ENCODE measurements around the gene PRUNE2.
"Not testable (repeated sequence)": the region's sequence is repeated elsewhere in the genome, so short reads cannot be mapped to it uniquely, and the experiment has no call there.

PRUNE2 gene

DNA sequence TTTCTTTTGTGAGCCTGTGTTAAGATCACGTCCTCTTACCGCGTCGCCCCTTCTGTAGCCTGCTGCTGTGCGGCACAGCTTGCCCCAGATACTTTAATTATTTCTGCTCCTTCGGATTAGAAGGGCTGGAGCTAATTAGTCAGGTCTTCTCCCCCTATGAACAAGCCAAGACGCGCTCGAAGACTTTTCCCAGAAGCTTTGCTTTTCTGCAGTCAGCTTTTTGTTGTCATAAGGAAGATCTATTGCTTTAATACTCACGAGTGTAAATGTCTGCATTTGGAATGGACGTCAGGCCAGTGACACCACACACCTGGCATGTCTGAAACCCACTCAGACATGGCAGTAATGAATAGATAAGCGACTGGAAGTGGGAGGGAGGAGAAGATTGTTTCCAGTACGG, 37.0 kb downstream of the PRUNE2 start:
- no peak for DNase-seq (ENCODE audit: low read depth)

DNA sequence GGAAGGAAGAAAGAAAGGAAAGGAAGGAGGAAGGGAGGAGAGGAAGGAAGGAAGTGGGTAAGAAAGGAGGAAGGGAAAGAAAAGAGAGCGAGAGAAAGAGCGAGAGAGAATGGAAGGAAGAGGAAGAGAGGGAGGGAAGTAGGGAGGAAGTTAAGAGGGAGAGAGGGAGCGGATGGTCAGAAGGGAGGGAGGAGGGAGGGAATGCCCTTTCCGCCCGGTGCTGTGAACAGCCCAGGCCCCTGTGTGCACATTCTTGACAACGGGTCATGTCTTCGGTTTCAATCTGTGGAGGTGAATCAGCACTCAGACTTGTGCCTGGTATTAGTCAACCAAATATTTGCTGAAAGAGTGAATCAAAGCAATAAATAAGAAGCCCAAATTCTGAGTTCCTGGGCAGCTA, 39.2 kb downstream of the PRUNE2 start:
- DNase-seq (ENCODE audit: low read depth), result no peak

DNA sequence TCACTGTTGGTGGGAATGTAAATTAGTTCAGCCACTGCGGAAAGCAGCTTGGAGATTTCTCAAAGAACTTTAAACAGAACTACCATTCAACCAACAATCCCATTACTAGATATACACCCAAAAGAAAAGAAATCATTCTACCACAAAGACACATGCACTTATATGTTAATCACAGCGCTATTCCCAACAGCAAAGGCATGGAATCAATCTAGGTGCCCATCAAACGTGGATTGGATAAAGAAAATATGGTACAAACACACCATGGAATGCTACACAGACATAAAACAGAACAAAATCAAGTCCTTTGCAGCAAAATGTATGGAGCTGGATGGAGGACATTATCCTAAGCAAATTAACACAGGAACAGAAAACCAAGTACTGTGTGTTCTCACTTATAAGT, 42.1 kb downstream of the PRUNE2 start:
- DNase-seq (ENCODE audit: low read depth), result no peak

DNA sequence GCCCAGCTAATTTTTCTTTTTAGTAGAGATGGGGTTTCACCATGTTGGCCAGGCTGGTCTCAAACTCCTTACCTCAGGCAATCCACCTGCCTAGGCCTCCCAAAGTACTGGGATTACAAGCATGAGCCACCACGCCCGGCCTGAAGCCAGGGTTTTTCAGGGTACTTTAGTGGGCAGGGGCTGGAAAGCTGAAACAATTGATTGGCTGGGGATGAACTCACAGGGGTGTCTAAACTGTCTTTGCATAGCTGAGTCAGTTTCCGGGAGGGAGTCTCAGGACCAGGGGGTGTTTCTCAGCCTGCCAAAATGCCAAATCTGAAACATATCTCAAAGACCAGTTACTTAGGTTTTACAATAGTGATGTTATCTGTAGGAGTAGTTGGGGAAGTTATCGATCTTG, 46.1 kb downstream of the PRUNE2 start:
- no peak for DNase-seq (ENCODE audit: low read depth)

DNA sequence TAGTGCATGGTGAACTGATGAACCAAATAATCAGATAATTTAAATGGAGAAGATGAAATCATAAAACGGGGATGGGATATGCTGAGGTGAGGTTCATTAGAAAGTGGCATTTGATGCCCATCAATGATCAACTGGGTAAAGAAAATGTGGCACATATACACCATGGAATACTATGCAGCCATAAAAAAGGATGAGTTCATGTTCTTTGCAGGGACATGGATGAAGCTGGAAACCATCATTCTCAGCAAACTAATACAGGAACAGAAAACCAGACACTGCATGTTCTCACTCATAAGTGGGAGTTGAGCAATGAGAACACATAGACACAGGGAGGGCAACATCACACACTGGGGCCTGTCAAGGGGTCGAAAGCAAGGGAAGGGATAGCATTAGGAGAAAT, 47.7 kb downstream of the PRUNE2 start:
- not testable (repeated sequence) for DNase-seq (ENCODE audit: low read depth)

DNA sequence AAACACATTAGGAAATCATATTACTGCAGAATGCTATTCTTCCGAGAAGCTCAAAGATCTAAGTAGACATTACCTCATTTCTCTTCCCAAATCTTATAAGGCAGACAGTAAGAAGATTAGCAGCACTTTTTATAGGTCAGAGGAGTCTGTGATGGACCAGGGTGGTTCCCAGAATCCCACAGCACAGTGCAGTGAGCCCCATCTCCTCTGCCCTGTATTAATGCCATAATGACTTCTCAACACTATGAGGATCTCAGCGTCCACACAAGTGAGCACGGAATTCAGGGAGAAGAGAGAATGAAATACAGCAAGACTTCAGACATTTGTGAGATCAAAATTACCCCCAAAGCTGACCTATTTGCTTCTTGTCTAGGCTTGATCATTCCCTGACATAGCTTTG, 49.9 kb downstream of the PRUNE2 start:
- no peak for DNase-seq (ENCODE audit: low read depth)

DNA sequence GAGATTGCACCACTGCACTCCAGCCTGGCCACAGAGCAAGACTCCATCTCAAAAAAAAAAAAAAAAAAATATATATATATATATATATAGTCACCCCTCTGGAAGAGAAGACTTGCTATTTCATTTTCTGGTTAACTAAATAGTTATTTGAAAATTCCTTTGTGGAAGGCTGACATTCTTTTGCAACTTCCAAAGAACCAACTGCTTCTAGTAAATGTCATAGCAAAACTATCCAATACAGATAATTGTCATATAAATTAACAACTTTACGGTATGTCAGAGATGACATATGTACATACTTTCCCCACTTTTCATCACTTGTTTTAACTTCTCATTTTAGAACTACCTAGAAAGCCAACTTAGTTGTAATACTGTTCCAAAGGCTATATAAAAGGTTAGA, 50.9 kb downstream of the PRUNE2 start:
- no peak for DNase-seq (ENCODE audit: low read depth)

DNA sequence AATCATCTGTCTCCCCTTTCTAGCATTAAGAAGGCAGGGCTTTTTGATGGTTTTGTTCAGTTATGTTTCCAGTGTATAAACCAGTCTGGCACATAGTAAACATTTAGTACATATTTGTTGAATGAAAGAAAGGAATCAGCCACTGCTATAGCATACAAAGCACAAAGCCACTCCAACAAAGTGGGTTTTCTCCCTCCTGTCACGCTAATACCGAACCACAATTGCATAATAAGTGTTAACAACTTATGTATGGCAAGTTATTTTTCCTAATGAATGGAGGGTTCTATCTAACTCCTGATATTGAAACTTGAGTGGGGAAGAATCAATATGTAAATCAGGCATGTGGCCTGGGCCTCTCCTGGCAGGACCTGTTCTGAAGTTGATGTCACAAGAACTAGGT, 53.9 kb downstream of the PRUNE2 start:
- no peak for DNase-seq (ENCODE audit: low read depth)

DNA sequence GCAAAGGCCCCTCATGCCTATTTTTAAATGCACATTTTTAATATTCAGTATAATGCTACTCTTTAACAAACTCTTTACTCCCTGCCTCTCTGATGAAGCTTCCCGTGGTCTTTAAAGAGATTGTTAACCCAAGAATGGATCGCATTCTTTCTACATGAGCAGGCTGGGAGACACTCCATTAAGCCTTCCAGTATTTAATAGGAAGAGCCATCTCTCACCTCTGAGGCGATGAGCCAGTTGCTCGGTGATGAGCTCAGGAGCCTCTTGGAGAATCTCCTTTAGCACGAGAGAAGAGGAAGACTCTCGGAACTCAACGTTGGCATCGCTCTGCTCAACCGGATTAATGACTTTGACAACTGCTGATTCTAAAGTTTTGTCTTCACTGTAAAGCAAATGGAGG, 59.6 kb downstream of the PRUNE2 start:
- DNase-seq (ENCODE audit: low read depth), result no peak

DNA sequence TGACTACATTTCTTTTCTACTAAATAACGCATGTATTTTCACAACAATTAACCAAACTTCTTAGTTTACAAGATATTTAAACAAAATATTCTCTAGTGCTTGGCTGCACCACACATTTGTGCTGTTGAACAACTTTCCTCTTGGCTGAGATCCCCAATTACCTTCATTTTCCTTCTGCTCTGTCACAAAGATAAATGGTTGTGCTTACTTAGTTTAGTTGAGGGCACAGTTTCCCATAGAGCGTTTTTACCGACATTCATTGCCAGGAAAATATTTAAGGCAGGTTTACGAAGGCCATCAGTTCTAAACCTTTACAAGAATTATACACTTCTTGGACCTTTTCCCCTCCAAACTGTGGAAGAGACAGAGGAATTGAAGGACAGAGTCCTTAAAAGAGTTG, 60.7 kb downstream of the PRUNE2 start:
- no peak for DNase-seq (ENCODE audit: low read depth)

DNA sequence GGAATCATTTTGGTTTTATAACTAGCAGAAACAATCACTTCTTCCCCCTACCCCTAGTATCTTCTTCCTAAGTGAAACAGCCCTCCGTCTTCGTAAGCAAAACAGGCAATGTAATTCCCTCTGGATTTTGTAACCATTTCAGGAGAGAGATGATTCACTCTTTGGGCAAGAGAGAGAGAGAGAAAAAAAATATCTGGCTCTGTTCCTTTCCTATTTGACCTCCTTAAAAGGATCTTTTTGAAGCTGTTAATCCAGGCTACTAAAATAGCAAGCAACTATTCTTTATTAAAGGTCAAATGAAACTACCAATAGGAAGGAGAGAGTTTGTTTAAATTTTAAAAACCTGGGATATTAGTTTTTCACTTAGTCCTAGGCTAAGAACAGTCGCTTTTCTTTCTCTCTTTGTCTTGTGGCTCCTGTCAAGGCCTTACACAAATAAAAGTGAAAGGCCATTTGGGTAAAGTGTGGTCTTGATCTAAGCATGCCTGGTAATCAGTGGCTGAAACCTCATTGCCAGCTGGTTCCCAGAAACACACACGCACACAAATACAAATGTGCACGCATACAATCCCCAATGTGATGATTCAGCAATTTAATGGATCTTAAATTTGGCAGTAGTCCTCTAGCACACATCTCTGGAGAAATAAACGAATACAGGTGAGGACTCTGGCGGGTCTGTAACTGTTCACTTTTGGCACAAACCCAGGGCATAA, 70.2 kb downstream of the PRUNE2 start:
- DNase-seq (ENCODE audit: low read depth), result no peak

DNA sequence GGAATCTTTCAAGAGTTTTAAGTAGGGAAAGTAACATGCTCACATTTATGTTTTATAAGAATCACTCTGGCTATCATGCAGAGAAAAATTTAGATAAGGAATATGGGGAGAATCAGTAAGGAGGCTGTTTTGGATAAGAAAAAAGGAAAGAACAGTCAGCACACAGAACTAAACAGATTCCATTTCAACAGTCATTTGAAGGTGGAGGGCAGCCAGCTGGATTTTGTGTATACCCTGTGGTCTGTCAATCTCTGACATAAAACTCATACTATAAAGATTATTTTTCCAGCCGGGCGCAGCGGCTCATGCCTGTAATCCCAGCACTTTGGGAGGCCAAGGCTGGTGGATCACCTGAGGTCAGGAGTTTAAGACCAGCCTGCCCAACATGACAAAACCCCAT, 77.5 kb downstream of the PRUNE2 start:
- no peak for DNase-seq (ENCODE audit: low read depth)

DNA sequence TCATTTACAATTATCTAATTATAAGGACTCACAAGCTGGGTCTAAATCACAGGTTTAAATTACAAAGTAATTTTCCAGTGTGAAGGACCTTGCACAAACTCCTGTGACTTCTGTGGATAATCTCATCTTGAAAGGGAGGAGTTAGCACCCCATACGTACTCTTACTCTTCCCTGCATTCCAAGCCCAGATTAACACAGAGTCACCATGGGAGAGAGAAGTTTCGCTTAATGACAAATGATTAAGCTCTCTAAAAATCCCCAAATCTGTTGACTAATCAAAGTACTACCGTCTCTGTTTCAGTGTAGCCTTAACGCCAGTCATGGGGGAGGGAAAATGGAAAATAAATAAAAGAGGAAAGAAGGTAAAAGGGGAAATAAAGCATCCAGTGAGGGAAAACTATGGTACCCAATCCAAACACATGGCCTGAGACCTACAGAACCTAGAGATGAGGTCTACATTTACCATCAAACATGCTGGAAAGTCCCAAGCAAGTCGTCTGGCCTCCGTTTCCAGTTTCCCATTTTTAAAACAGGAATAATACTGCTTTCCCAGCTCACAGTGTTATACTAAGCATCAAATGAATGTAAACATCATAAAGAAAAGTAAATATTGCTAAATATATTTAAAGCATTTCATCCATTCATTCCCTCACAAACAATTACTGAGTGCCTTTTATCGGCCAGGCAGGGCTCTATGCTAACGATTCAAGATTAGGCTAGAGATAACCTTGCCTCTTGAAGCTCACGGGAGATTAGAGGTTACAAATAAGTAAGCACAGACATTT, 78.4 kb downstream of the PRUNE2 start:
- DNase-seq (ENCODE audit: low read depth), result no peak

DNA sequence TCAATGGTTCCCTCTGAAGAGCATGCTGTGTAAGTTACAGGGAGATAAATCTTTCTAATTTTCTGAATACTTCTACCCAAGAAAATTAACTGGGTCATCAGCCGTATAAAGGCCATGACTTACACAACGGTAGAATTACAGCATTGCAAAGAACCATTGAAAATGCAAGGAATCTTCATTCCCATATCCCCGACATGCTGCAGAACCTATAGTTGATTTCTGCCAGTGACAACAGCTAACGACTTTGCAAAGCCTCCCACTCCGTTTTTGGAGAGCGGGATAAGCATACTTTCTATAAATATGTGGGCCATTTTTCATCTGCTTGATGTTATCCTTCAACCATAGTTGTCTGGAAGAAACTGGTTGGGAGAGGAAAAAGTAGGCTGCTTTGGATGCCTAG, 85.5 kb downstream of the PRUNE2 start:
- DNase-seq (ENCODE audit: low read depth), result no peak

DNA sequence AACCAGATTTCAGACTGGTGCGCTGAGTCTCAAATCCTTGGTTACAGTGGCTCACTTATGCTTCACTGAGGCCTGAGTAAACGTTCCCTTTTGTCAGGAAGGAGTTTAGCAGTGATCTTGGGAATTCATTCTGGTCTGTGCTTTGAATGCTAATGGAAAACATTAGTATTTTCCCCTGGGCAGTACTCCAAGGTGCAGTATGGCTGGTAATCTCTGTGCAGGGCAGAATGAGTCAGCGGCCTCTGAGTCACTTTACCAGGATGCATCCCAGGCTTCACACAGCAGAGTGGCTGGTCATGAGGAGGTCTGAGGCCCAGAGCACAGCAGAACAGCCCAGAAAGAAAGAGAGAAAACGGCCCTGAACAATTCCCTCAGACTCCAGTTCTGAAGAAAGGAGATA, 87.6 kb downstream of the PRUNE2 start:
- no peak for DNase-seq (ENCODE audit: low read depth)

DNA sequence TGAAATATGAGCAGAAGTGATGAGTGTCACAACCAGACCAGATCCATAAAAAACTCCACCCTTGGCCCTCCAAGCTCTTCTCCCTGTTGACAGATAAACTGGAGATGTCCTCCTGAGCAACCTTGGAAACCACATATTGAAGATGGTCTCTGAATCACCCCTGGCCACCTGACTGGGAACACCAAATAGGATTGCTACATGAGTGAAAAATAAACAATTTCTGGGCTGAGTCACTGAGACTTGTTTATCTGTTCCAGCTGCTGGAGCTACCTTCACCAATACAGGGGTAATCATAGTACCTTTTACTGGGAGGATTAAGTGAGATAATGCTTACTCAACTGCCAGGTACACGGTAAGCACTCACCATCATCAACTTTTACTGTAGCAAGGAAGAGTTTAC, 88.4 kb downstream of the PRUNE2 start:
- no peak for DNase-seq (ENCODE audit: low read depth)

DNA sequence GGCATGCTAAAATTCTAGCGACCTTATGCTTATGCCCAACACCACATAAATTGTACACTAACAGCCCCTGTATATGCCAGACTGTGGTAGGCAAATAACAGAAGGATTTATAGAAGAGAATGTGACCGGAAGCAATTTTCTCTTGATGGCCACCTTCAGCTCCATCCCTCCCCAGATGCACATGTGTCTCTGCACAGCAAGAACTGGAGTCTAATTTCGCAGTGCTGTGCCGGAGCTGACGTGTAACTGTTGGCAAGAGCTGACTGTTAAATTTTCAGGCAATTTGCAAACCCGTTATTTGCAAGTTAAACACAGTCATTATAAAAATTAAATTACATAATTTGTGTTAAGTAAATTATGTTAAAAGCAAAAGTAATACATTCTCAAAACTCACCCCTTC, 93.3 kb downstream of the PRUNE2 start:
- DNase-seq (ENCODE audit: low read depth), result no peak

DNA sequence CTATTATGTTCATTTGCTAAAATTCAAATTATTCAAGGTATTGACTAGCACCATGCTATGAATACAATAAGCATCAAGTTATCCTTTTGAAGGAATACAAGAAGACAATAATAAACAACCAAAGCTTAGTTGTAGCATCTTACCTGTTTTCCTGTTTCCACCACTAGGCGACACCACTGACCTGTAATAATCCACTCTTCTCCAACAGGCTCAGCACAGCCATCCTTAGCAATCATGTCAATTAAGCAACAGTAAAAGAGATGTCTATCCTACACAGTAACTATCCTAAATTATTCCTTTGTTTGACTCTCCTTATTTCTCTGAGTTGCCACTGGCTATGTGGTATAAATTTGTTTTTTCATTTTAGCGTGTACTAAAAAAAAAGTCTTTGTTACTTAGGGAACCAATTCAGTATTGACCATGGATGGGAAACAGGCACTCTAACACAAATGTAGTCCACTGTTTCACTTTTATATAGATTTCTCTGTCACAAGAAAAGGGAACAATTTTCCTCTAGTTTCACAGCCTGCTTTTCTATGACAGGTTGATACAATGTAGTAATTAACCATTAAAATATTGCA, 95.4 kb downstream of the PRUNE2 start:
- DNase-seq (ENCODE audit: low read depth), result no peak

DNA sequence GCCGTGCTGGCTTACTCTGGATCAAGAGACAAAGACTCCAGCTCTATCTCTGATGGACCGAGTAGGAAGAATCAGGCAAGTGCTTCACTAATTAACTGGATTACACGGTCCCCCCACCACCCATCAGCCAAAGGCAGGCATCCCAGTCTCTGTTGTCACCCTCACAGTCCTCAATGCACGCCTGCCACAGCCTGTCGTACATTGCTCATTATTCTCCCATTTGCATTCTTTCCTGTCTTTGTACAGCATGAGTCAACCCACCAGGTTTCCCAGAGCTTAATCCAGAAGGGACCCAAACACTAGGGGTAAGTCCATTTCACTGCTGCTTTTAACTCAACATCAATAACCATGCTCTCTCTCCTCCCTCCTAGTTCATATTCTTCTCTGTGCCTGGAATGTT, 97.3 kb downstream of the PRUNE2 start:
- no peak for DNase-seq (ENCODE audit: low read depth)

DNA sequence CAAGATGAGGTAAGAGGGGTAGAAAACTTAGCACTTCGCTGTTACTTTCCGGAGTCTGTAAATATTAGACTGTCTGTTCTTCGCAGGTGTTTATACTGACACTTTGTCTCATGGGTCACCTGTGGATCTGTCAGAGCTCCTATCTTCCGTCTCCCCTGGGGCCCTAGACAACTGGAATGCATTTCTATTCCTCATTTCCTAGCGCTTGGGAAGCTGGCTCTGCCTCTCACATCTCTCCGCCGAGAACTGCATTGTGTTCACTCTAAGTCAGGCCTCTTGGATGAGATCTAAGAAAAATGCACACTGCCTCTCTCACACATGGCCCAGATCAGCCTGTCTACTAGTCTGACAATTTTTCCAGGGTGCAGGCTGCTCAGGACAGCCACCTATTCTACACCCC, 102.2 kb downstream of the PRUNE2 start:
- DNase-seq (ENCODE audit: low read depth), result no peak

DNA sequence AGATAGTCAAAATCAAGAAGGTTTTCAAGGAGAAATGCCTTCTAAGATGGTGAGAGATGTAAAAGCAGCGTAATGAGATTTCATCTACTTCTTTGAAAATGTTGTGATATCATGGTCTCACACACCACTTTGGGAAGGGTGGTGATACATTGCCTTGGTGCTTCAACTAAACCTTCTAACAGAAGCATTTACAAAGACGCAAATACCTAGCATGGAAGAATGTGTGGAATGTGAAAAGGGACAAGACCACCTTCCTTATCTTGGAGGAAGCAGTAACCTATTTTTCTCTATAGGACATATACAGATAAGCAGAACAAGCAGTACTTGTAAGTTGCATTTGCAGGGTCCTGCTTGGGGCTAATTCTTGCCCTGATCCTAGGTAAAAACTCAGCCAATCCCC, 102.8 kb downstream of the PRUNE2 start:
- DNase-seq (ENCODE audit: low read depth), result no peak

DNA sequence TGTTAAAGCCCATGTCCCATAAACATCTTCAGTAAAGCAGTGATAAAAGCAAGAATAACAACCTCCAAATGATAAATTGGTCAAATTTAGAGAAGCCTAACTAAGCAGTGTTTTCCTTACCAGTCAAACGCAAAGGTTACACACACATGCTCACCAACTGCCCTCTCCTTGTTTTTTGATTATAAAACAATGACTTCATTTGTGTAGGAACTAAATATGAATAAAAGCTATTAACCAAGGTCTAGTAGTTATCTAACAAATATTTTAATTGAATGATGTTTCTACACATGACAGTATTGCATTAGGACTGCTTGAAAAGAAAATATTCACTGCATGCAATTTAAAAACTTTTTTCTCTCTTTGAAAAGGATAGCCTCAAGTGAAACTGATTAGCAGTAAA, 105.0 kb downstream of the PRUNE2 start:
- DNase-seq (ENCODE audit: low read depth), result no peak

DNA sequence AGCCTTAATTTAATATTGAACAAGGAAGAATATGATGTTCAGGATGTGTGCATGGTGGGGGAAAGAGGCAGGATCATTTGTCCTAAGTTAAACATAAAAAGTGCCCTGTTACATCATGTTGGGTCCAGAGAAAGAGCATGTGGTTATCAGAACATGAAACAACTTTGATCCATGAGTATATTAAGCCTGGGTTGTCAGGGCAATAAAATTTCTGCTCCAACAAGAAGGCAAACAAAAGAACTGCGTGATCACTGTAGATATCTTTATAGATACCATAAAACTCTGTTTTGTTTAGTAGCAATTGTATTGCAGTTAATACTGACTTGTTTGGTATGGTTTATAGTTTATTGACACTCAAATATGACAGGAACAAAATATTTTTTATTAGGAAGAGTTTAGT, 106.4 kb downstream of the PRUNE2 start:
- DNase-seq (ENCODE audit: low read depth), result no peak

DNA sequence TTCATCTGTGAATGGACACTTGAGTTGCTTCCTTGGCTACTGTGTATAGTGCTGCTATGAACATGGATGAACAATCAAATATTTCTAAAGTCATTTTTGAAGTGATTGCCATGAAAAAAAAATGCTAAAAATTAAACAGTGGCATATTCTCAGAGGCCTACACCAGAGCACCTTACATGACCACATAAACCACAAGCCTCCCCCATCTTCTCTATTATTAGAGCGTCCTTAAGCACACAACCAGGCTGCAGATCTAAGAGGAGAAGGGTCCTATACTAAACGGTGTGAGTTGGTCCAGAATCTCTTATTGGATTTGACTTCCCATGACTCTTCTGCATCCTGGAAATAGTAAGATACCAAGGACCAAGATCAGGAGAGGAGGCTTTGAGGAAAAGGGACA, 107.4 kb downstream of the PRUNE2 start:
- no peak for DNase-seq (ENCODE audit: low read depth)

All from activated T-helper 1 cell treated with Interleukin-2 at 50 U/mL for 16 hours (primary cell).